SK-N-SH (cell line): Measurements from ENCODE around the gene PAN2. TPM values are rescaled to one million over a fixed set of nuclear protein-coding genes. Genes with fewer than 3 reads are reported as not detected.

Experiments used
- CTCF ChIA-PET: fragments of 300-600, 350-600 bp; formaldehyde crosslinking; extraction: SDS; loops from one replicate; lab custom pipeline; 2021; lab: Yijun Ruan, JAX
- POLR2A ChIA-PET: fragments of 350-600 bp; sonication (Branson Sonifier 250); formaldehyde crosslinking; extraction: SDS; loops from one replicate; lab custom pipeline; 2020; ENCODE audit warnings: antibody characterized with exemption, inconsistent platforms; lab: Yijun Ruan, JAX
- DNase-seq: peaks from one replicate; pipeline ENCODE4 v3.0.0; 2012
- H2AFZ ChIP-seq: fragments of 200-600 bp; sonication (generic); 2 replicates; pipeline ENCODE4 v1.8.1; 2016; ENCODE audit warnings: antibody characterized with exemption, mild to moderate bottlenecking, low read depth
- H3F3A ChIP-seq: fragments of 200-600 bp; sonication (generic); replicated peaks from 2 replicates; pipeline ENCODE3; 2016; ENCODE audit warnings: antibody characterized with exemption, mild to moderate bottlenecking; ENCODE audit not compliant: insufficient read depth
- H3K27ac ChIP-seq, 2 experiments: fragments of 200-500 bp in 1 of 2; fragments of 200-600 bp in 1 of 2; sonication (Bioruptor generic) in 1 of 2; sonication (generic), shearing (Covaris generic) in 1 of 2; 2 replicates each; pipeline versions ENCODE4 v1.5.1 to v1.6.1; 2014 to 2016; ENCODE audit warnings: low read depth in 2 of 2, inconsistent platforms in 1 of 2, low read length in 1 of 2, mild to moderate bottlenecking in 1 of 2, mixed read lengths in 1 of 2
- H3K27me3 ChIP-seq: fragments of 200-600 bp; sonication (generic), shearing (Covaris generic); 2 replicates; pipeline ENCODE4 v1.6.1; 2016; ENCODE audit warnings: mixed run types; ENCODE audit not compliant: insufficient read depth
- H3K36me3 ChIP-seq, 2 experiments: fragments of 200-500 bp in 1 of 2; fragments of 200-600 bp in 1 of 2; sonication (Bioruptor generic) in 1 of 2; sonication (generic) in 1 of 2; replicated peaks in 1 of 2; 2 replicates each; pipeline versions ENCODE3 to v1.5.1; 2014 to 2016; ENCODE audit warnings: low read length in 1 of 2, mild to moderate bottlenecking in 1 of 2; ENCODE audit not compliant: insufficient read depth in 2 of 2, control insufficient read depth in 1 of 2
- H3K4me1 ChIP-seq, 2 experiments: fragments of 200-500 bp in 1 of 2; fragments of 200-600 bp in 1 of 2; sonication (Bioruptor generic) in 1 of 2; sonication (generic), shearing (Covaris generic) in 1 of 2; 2 replicates each; pipeline versions ENCODE4 v1.5.1 to v1.6.1; 2014 to 2016; ENCODE audit warnings: low read depth in 1 of 2, low read length in 1 of 2, mixed run types in 1 of 2; ENCODE audit not compliant: insufficient read depth in 2 of 2, control insufficient read depth in 1 of 2
- H3K4me2 ChIP-seq: fragments of 200-600 bp; sonication (generic), shearing (Covaris generic); 2 replicates; pipeline ENCODE4 v1.6.1; 2017; ENCODE audit warnings: mixed run types
- H3K4me3 ChIP-seq, 2 experiments: fragments of 200-500 bp in 1 of 2; fragments of 200-600 bp in 1 of 2; sonication (Bioruptor generic) in 1 of 2; sonication (generic), shearing (Covaris generic) in 1 of 2; 2 replicates each; pipeline versions ENCODE4 v1.5.1 to v1.8.1; 2014 to 2016; ENCODE audit warnings: low read depth in 2 of 2, inconsistent platforms in 1 of 2, low read length in 1 of 2, mild to moderate bottlenecking in 1 of 2, mixed read lengths in 1 of 2, moderate library complexity in 1 of 2
- H3K79me2 ChIP-seq: fragments of 200-600 bp; sonication (generic); 2 replicates; pipeline ENCODE4 v1.8.1; 2017; ENCODE audit warnings: mild to moderate bottlenecking; ENCODE audit not compliant: insufficient read depth
- H3K9ac ChIP-seq: fragments of 200-600 bp; sonication (generic); 2 replicates; pipeline ENCODE4 v1.6.1; 2017; ENCODE audit warnings: mixed run types
- H3K9me2 ChIP-seq: fragments of 200-600 bp; sonication (generic); 2 replicates; pipeline ENCODE4 v1.6.1; 2017; ENCODE audit warnings: mixed run types
- H3K9me3 ChIP-seq: fragments of 200-600 bp; sonication (generic); 2 replicates; pipeline ENCODE4 v1.6.1; 2017; ENCODE audit warnings: mixed run types, mild to moderate bottlenecking, moderate library complexity
- H4K20me1 ChIP-seq: fragments of 200-600 bp; sonication (generic); 2 replicates; pipeline ENCODE4 v1.6.1; 2017; ENCODE audit warnings: mild to moderate bottlenecking, mixed run types; ENCODE audit not compliant: insufficient read depth
- ELF1 ChIP-seq: IDR thresholded peaks from 2 replicates; pipeline ENCODE4 v1.4.0; 2012
- JUND ChIP-seq: IDR thresholded peaks from 2 replicates; pipeline ENCODE4 v1.4.0; 2012
- RXRA ChIP-seq: IDR thresholded peaks from 2 replicates; pipeline ENCODE4 v1.4.0; 2012; ENCODE audit warnings: low read depth, mild to moderate bottlenecking, borderline replicate concordance
- TEAD4 ChIP-seq: IDR thresholded peaks from 2 replicates; pipeline ENCODE4 v1.4.0; 2012; ENCODE audit warnings: mild to moderate bottlenecking, borderline replicate concordance; ENCODE audit not compliant: insufficient read depth
- USF1 ChIP-seq: IDR thresholded peaks from 2 replicates; pipeline ENCODE4 v1.4.0; 2012; ENCODE audit warnings: low read depth, borderline replicate concordance
- WGBS: methylation state at CpG from one replicate; pipeline ENCODE4 v1.1.6; 2017; ENCODE audit warnings: low lambda C conversion rate; 5-methylcytosine and 5-hydroxymethylcytosine counted together
- polyA plus RNA-seq, 3 experiments: library from polyadenylated mRNA; depleted of rRNA; stranded (reverse); fragments of >200 nt; gene quantifications; 2 replicates each; pipeline ENCODE4 v1.2.3, GENCODE V29; 2012
- TF ChIP-seq, protein P1 (sequence below): IDR thresholded peaks from 2 replicates; pipeline ENCODE4 v1.6.1; 2012; ENCODE audit warnings: mild to moderate bottlenecking, low read depth, low read length, moderate library complexity

Gene PAN2
- polyA plus RNA-seq, 1 of the 3 experiments (the other 2 are of a cell fraction): 37.1 TPM

- Histone ChIP-seq H3F3A (peaks cover 17% of the 10 kb centered on the region), H3K4me3 (no peak overlapping the region), H3K27me3 (no peaks in the 10 kb centered on the region), H2AFZ (no peak overlapping the region), H3K27ac (no peak overlapping the region), H3K36me3 (peaks cover 17 to 46% of the 10 kb centered on the region in 2 experiments), H3K79me2 (peaks cover 4% of the 10 kb centered on the region; the same call in 1 of the 2 replicates), H3K9ac (no peak overlapping the region), H4K20me1 (no peaks in the 10 kb centered on the region), H3K9me3 (no peaks in the 10 kb centered on the region), H3K4me2 (no peak overlapping the region), H3K4me1 (no peaks in the 10 kb centered on the region), H3K9me2 (no peaks in the 10 kb centered on the region)
- CTCF ChIA-PET: interaction anchor here (1.2 kb wide), 1 partner anchor 21 kb away, joined by 3 read pairs; no protein-coding TSS in a partner anchor
- no peak for DNase-seq
- TF ChIP-seq TEAD4: no peak
- 96% methylated on average over 7 of the region's 7 CpGs for whole genome bisulfite sequencing
- POLR2A ChIA-PET: interaction anchor here (1.6 kb wide), 1 partner anchor 9 kb away, joined by 5 read pairs; the partner anchor contains the start of gene CNPY2
Measured at GRCh38 chr12:56307221-56307965, 26.4 kb downstream of the PAN2 start.

GRCh38 chr12:56304872-56305590, 28.8 kb downstream of the PAN2 start:
- H3K27ac ChIP-seq: no peak overlapping the region
- TF ChIP-seq, protein P1, sequence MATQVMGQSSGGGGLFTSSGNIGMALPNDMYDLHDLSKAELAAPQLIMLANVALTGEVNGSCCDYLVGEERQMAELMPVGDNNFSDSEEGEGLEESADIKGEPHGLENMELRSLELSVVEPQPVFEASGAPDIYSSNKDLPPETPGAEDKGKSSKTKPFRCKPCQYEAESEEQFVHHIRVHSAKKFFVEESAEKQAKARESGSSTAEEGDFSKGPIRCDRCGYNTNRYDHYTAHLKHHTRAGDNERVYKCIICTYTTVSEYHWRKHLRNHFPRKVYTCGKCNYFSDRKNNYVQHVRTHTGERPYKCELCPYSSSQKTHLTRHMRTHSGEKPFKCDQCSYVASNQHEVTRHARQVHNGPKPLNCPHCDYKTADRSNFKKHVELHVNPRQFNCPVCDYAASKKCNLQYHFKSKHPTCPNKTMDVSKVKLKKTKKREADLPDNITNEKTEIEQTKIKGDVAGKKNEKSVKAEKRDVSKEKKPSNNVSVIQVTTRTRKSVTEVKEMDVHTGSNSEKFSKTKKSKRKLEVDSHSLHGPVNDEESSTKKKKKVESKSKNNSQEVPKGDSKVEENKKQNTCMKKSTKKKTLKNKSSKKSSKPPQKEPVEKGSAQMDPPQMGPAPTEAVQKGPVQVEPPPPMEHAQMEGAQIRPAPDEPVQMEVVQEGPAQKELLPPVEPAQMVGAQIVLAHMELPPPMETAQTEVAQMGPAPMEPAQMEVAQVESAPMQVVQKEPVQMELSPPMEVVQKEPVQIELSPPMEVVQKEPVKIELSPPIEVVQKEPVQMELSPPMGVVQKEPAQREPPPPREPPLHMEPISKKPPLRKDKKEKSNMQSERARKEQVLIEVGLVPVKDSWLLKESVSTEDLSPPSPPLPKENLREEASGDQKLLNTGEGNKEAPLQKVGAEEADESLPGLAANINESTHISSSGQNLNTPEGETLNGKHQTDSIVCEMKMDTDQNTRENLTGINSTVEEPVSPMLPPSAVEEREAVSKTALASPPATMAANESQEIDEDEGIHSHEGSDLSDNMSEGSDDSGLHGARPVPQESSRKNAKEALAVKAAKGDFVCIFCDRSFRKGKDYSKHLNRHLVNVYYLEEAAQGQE: no peak
- TF ChIP-seq TEAD4 (no peak), USF1 (no peak), ELF1 (no peak), JUND (no peak), RXRA (no peak)
- peaks cover 18% of the 10 kb centered on the region; the same call in 1 of the 2 replicates for H3K79me2 ChIP-seq
- no peak overlapping the region for H3K4me2 ChIP-seq
- no peaks in the 10 kb centered on the region for H4K20me1 ChIP-seq
- H3K27me3 ChIP-seq: no peaks in the 10 kb centered on the region
- no peaks in the 10 kb centered on the region for H3K9me2 ChIP-seq
- no peak for DNase-seq
- peaks cover 28% of the 10 kb centered on the region for H3F3A ChIP-seq
- H3K36me3 ChIP-seq: peaks cover 9 to 34% of the 10 kb centered on the region in 2 experiments
- H3K4me1 ChIP-seq: peaks cover 7% of the 10 kb centered on the region in 2 experiments; a peak in 2 of 4 replicates
- H3K4me3 ChIP-seq: no peak overlapping the region
- POLR2A ChIA-PET: interaction anchor here (0.6 kb wide), 1 partner anchor 70 kb away, joined by 3 read pairs; no protein-coding TSS in a partner anchor
- no peaks in the 10 kb centered on the region for H3K9me3 ChIP-seq
- no peak overlapping the region for H3K9ac ChIP-seq
- WGBS: 95% methylated on average over 8 of the region's 8 CpGs
- H2AFZ ChIP-seq: no peak overlapping the region
- CTCF ChIA-PET: interaction anchor here (0.8 to 1.0 kb wide), 2 partner anchors 116 to 159 kb away, joined by 3 read pairs; partner anchors contain the start of gene SMARCC2
